Lower leg skin (tissue), 3 donors: ENCODE data around the gene DGKI.

ENCODE experiments used
- CTCF ChIP-seq, 3 donors: fragments of 450-650 bp; IDR thresholded peaks; one replicate each; pipeline ENCODE4 v1.5.1; 2016; ENCODE audit warnings: antibody characterized with exemption in 3 of 3, mild to moderate bottlenecking in 3 of 3, moderate library complexity in 2 of 3
- POLR2A ChIP-seq, 2 donors: fragments of 450-650 bp; IDR thresholded peaks; one replicate each; pipeline ENCODE4 v1.6.1; 2016 to 2017; ENCODE audit warnings: antibody characterized with exemption in 2 of 2, mild to moderate bottlenecking in 1 of 2, moderate library complexity in 1 of 2

GRCh38 chr7:137337902-137338301 is 508.9 kb downstream of the DGKI start:
- TF ChIP-seq CTCF (IDR thresholded peaks at IDR 0.05), result no peak
- TF ChIP-seq POLR2A (IDR thresholded peaks at IDR 0.05), result no peak
